Epithelial cell of esophagus (primary cell): ENCODE data around the gene HOXA3.

Source experiments
- DNase-seq: peaks from one replicate; pipeline ENCODE4 v3.0.0; 2010; ENCODE audit warnings: low read depth
- H3K4me3 ChIP-seq: 2 replicates; pipeline ENCODE4 v1.5.1; 2011; ENCODE audit warnings: mild to moderate bottlenecking, low read length, control low read depth
- CTCF ChIP-seq: IDR thresholded peaks from 2 replicates; pipeline ENCODE4 v1.5.1; 2011; ENCODE audit warnings: low read depth, mild to moderate bottlenecking, low read length, control low read depth, inconsistent platforms; ENCODE audit not compliant: insufficient read depth; ENCODE audit errors: missing control alignments

The HOXA3 gene

GRCh38 chr7:27162561-27163287, 10.3 kb upstream of the HOXA3 start:
- no peak for TF ChIP-seq CTCF
- H3K4me3 ChIP-seq: no peak overlapping the region
- no peak for DNase-seq

GRCh38 chr7:27161721-27162560, 9.6 kb upstream of the HOXA3 start:
- TF ChIP-seq CTCF: no peak
- no peak overlapping the region for H3K4me3 ChIP-seq
- no peak for DNase-seq

DNA sequence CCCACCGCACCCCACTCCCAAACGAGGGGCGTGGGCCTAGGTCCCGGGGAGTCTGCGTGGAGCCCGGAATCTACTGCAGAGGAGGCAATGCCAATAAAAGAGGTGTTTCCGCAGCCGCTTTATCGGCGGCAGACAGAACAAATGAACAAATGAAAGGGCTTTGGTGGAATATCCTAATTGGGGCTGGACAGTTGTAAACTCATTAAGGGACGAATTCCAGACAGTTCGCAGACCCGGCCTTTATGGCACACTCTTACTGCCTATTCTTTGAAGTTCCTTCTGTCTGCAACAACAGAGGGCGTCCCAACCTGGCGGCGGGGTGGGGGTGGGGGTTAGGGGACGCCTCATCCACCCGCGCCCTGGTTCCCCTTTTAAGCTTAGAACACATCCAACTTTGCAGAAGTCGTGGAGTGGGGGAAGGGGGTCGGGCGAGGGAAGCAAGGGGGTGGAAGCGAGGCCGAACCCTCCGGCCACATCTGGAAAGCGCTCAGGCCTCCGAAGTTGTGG, 8.9 kb upstream of the HOXA3 start:
- DNase-seq: no peak
- TF ChIP-seq CTCF: no peak
- peak overlapping the region; percentile 52 for H3K4me3 ChIP-seq

GRCh38 chr7:27160546-27161213, 8.3 kb upstream of the HOXA3 start:
- H3K4me3 ChIP-seq: peak overlapping the region; percentile 52
- peak; percentile 91 for TF ChIP-seq CTCF
- peak; percentile 75 for DNase-seq

GRCh38 chr7:27160145-27160545, 7.8 kb upstream of the HOXA3 start:
- no peak overlapping the region for H3K4me3 ChIP-seq
- no peak for TF ChIP-seq CTCF
- no peak for DNase-seq

DNA sequence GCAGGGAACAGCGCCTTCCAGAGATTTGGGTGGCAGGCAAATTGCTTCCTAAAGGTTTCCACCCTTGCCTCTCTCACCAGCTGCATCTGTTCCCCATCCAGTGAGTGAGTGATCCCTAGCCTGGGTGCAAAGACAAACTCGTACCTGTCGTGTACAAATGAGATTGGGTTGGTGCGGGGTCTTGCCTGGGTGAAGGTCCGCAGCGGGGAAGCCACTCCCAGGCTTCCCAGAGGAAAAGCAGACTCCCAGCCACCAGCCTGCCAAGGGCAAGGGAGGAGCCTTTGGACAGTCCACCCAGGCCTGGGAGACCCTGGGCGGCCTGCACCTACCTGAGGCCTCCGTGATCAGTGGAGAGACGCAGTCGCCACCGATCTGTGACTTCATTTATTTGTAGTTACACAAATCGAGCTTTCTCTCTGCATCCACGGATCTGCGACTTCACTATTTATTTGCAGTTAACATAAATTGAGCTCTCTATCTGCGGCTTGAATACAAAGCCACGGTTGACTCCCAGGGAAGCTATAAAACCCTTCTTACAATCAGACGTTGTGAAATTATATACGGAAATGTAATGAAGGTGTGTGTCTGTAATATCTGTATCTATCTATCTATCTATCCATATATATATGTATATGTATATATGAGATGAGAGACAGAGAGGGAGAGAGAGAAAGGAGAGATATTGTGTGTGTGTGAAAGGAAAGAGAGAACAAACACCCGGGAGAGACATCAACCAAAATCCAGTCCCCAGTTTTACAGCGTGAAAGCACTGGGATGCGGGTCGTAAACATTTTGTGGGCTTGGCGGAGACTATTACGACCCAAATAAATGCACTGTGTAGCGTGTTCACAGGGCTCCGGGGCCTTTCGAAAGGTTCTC, 7.1 kb upstream of the HOXA3 start:
- no peak for TF ChIP-seq CTCF
- H3K4me3 ChIP-seq: no peak overlapping the region
- no peak for DNase-seq
